Activated CD8-positive, alpha-beta memory T cell treated with anti-CD3 and anti-CD28 coated beads for 48 hours (primary cell): Measurements from ENCODE around the gene KLHL8.

Experiments used
- DNase-seq, 3 experiments: peaks; one replicate each; pipeline ENCODE4 v3.0.0-alpha.2; 2020; ENCODE audit warnings: low read depth in 2 of 3, low spot score in 2 of 3

KLHL8 gene

GRCh38 chr4:87122252-87122651, 98.2 kb downstream of the KLHL8 start:
- DNase-seq, result no peak

- DNase-seq, result no peak
Measured at GRCh38 chr4:87121341-87122065, 98.9 kb downstream of the KLHL8 start.

GRCh38 chr4:87120411-87121162, 99.8 kb downstream of the KLHL8 start:
- no peak for DNase-seq

- no peak for DNase-seq
Measured at GRCh38 chr4:87120010-87120409, 100.4 kb downstream of the KLHL8 start.

GRCh38 chr4:87118826-87119225, 101.6 kb downstream of the KLHL8 start:
- DNase-seq, result no peak

- DNase-seq, result no peak
Measured at GRCh38 chr4:87118421-87118820, 102.0 kb downstream of the KLHL8 start.

GRCh38 chr4:87117732-87118075, 102.7 kb downstream of the KLHL8 start:
- DNase-seq, result no peak

- no peak for DNase-seq
Measured at GRCh38 chr4:87117051-87117731, 103.2 kb downstream of the KLHL8 start.

GRCh38 chr4:87116231-87116630, 104.2 kb downstream of the KLHL8 start:
- no peak for DNase-seq

- DNase-seq, result no peak
Measured at GRCh38 chr4:87114245-87115062, 106.0 kb downstream of the KLHL8 start.

GRCh38 chr4:87112063-87112462, 108.4 kb downstream of the KLHL8 start:
- DNase-seq, result no peak
